Colon (tissue), 2 donors: ENCODE data around the gene COL4A5.
"Not testable (repeated sequence)": the region's sequence is repeated elsewhere in the genome, so short reads cannot be mapped to it uniquely, and the experiment has no call there.

ENCODE experiments used
- FAIRE-seq: peaks from 2 replicates; lab custom pipeline; 2012; peaks lifted over from hg19 to GRCh38; lab: Jason Lieb, UNC
- donor health status: control.
- donor health status: control.

Gene COL4A5

DNA sequence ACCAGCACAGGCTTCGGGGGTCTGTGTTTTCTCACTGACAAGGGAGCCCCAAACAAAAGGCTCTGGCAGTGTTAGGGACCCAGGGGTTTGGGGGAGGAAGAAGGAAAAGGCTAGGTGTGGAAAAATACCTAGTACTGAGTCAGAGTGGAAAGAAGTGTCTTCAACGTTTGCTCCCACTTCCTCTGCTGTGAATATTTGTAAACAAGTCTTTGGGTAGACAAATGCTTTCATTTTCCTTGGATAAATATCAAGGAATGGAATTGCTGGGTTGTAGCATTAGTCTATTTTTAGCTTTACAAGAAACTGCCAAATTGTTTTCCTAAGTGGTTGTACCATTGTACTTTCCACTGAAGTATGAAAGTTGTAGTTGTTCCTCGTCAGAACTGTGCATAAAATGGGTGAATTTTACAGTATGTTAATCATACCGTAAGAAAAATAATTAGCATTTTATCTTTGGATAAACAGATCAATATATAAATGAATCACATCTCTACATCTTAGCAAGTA is 17.4 kb downstream of the COL4A5 start:
- FAIRE-seq, result peak; percentile 94

- no peak for FAIRE-seq
Observed at GRCh38 chrX:108464604-108465003, 25.0 kb downstream of the COL4A5 start.

DNA sequence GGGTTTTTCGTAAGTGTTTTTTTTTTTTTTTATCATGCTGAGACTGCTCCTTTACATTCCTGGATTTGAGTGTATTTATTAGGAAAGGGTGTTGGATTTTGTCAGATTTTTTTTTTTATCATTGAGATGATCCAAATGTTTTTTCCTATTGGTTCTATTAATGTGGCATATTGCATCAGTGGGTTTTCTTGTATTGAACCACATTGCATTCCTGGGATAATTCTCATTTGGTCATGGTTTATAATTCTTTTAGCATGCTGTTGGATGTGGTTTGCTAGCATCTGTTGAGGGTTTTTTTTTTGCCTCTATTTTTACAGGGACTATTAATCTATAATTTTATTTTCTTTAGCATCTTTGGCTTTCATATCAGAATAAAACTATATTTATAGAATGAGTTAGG is 28.8 kb downstream of the COL4A5 start:
- FAIRE-seq, result no peak

DNA sequence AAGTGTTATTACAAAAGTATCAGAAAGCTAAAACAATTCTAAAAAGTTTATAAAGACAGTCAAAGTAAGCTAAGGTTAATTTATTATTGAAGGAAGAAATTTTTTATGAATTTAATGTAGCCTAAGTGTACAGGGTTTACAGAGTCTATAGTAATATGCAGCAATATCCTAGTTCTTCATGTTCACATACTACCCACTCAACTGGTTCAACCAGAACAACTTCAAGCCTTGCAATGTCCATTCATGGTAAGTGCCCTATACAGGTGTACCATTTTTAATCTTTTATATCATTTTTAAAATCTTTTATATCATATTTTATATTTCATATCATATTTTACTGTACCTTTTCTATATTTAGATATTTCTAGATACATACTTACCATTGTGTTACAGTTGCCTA is 34.3 kb downstream of the COL4A5 start:
- FAIRE-seq, result peak; percentile 91

DNA sequence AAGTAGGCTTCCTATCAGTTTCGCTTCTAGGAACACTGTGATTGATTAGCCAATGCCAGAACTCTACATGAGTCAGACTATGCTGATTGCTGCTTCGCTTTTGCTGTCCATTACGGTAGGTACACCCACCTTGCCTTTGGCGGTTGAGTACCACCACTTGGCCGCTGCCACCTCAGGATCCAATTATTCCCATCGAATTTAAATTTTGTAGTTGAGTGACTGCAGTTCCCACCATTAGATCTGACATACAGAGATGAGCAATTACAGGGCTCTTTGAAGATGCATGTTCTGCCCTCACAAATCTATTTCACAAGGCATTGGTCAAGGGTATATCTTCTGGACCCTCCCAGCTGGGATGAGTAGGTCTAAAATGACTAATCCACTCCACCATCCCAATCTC is 41.9 kb downstream of the COL4A5 start:
- FAIRE-seq, result not testable (repeated sequence)

- FAIRE-seq, result no peak
Observed at GRCh38 chrX:108484251-108484650, 44.6 kb downstream of the COL4A5 start.

- no peak for FAIRE-seq
Observed at GRCh38 chrX:108485960-108486359, 46.3 kb downstream of the COL4A5 start.

DNA sequence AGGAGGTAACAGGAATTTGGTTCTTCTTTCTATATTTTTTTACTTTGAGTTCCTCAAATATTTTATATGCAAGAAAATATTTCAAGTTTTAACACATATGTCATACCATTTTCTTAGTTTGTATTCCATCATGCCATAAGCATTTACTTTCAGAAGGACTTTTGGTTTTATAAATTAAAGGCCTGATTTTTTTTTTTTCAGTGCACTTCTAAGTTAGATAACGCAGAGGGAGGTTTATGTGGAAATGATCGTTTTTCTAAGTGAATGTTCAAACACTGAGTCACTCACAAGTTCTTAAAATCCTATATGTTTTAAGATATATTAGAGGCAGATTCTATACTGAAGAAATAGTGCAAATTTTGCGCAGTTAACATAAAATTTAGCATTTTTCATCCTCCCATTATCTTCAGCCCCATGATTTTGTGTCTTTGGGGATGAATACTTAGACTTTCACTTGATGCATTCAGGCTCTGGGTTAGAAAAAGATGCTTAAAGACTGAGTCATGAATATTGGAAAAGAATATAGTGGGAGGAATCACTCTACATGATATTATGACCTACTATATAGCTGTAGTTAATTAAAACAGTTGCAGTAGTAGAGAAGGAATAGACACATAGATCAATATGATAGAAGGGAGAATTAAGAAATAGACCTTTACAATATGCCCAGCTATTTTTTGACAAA is 54.9 kb downstream of the COL4A5 start:
- FAIRE-seq, result peak; percentile 94

DNA sequence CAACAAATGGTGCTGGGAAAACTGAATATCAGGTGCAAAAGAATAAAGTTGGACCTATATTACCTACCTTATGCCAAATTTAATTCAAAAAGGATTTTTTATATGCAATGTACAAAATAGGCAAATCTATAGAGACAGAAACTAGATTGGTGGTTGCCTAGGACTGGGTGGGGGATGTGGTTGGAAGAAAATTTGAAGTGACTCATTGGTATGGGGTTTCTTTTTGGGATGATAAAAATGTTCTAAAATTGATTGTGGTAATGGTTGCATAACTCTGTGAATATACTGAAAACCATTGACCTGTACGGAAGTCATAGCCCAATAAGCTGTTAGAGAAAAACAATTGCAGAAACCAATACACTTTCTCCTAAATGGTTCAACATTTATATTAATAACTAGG is 72.1 kb downstream of the COL4A5 start:
- FAIRE-seq, result no peak

- no peak for FAIRE-seq
Observed at GRCh38 chrX:108516184-108516583, 76.5 kb downstream of the COL4A5 start.

- no peak for FAIRE-seq
Observed at GRCh38 chrX:108527724-108528123, 88.1 kb downstream of the COL4A5 start.

GRCh38 chrX:108537005-108537404 is 97.4 kb downstream of the COL4A5 start:
- peak; percentile 90 for FAIRE-seq

GRCh38 chrX:108541286-108541685 is 101.6 kb downstream of the COL4A5 start:
- FAIRE-seq, result no peak

GRCh38 chrX:108557580-108557979 is 117.9 kb downstream of the COL4A5 start:
- FAIRE-seq, result no peak

- FAIRE-seq, result no peak
Observed at GRCh38 chrX:108558217-108558616, 118.6 kb downstream of the COL4A5 start.

- FAIRE-seq, result no peak
Observed at GRCh38 chrX:108573136-108573535, 133.5 kb downstream of the COL4A5 start.

DNA sequence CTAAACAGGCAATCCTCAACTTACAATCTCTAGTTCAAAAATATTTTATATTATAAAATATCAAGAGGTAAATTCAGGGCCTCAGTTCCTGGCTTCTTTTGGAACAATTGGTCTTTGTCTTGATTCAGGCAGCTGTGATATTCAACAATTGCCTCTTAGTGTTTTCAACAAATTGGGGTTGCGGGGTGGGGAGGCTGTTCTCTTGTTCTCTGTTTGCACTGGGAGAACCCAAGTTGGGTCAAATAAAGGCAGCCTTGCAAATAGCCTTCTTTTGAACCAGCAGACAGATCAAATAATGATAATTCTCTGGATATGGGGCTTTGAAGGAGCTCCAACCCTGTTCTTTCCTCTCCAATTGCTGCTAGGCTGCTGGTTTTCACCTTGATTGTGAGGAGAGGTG is 142.5 kb downstream of the COL4A5 start:
- FAIRE-seq, result no peak

DNA sequence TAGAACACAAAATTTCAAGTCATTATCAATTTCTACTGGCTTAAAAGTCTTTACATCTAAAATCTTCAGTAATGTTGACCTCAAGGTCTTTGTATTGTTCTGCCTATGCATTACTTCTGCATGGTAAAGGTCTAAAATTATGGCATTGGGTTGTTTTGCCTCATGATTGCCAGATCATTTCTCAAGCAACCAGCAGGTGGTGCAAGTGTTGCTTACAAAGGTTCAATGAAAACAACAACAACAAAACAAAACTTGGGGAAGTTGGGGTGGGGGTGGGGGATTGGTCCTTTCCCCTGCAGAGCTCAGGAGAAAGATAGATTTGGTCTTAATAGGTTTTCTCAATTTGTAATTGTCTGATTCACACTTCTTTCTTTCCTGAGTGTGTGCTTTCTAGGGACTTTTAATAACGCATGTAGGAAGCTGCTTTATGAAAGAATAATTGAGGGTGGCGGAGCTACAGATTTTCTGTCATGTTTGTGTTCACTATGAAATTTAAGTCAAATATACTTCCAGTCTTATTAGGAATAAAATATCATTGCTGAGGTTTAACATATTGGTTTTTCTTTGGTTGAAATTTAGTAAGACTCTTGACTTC is 145.1 kb downstream of the COL4A5 start:
- FAIRE-seq, result no peak

GRCh38 chrX:108590496-108590895 is 150.9 kb downstream of the COL4A5 start:
- FAIRE-seq, result peak; percentile 57

DNA sequence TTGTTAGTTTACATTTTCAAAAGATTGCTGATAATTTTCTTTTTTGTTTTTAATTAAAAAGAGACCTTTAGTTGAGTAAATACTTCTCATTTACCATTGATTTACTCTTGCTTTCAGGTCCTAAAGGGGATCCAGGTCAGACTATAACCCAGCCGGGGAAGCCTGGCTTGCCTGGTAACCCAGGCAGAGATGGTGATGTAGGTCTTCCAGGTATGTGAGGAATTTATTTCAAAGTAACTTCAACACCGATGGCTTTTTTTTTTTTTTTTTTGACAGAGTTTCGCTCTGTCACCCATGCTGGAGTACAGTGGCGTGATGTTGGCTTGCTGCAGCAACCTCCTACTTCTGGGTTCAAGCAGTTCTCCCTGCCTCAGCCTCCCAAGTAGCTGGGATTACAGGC is 161.6 kb downstream of the COL4A5 start:
- no peak for FAIRE-seq

- no peak for FAIRE-seq
Observed at GRCh38 chrX:108610141-108610540, 170.5 kb downstream of the COL4A5 start.

DNA sequence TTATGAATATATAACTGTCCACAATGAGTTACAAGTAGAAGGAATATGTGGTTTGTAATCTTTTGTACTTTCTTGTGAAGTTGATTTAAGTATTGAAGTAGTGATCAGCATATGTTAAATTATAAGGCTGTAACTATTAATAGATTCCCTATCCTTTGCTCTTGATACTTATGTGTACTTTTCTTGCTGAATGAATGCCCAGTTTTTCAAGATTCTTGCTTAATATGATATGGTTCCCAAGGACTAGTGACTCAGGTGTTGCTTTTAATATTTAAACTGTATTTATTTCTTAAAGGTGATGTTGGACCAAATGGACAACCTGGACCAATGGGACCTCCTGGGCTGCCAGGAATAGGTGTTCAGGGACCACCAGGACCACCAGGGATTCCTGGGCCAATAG is 175.0 kb downstream of the COL4A5 start:
- FAIRE-seq, result no peak

GRCh38 chrX:108640817-108641216 is 201.2 kb downstream of the COL4A5 start:
- peak; percentile 66 for FAIRE-seq
